GM12864 (cell line): ENCODE data around the gene SMARCD3.

Experiments
- DNase-seq: peaks from one replicate; pipeline ENCODE4 v3.0.0-alpha.2; 2011; ENCODE audit warnings: low read depth
- H3K4me3 ChIP-seq: 2 replicates; pipeline ENCODE4 v1.5.1; 2011; ENCODE audit warnings: mild to moderate bottlenecking, low read depth, low read length, control low read depth
- CTCF ChIP-seq: IDR thresholded peaks from 2 replicates; pipeline ENCODE4 v1.5.1; 2011; ENCODE audit warnings: low read depth, mild to moderate bottlenecking, moderate library complexity, low read length, control low read depth, inconsistent platforms; ENCODE audit errors: missing control alignments

The SMARCD3 gene

GRCh38 chr7:151272877-151273276, 24.4 kb upstream of the SMARCD3 start:
- no peak overlapping the region for H3K4me3 ChIP-seq
- DNase-seq, result no peak
- TF ChIP-seq CTCF, result no peak

GRCh38 chr7:151272405-151272804, 23.9 kb upstream of the SMARCD3 start:
- no peak for TF ChIP-seq CTCF
- no peak for DNase-seq
- H3K4me3 ChIP-seq, result no peak overlapping the region

- H3K4me3 ChIP-seq, result no peak overlapping the region
- no peak for TF ChIP-seq CTCF
- DNase-seq, result no peak
Measured at GRCh38 chr7:151271699-151272355, 23.3 kb upstream of the SMARCD3 start.

- DNase-seq, result no peak
- no peak for TF ChIP-seq CTCF
- H3K4me3 ChIP-seq, result no peak overlapping the region
Measured at GRCh38 chr7:151269511-151269910, 21.0 kb upstream of the SMARCD3 start.

- TF ChIP-seq CTCF, result no peak
- H3K4me3 ChIP-seq, result no peak overlapping the region
- DNase-seq, result no peak
Measured at GRCh38 chr7:151265351-151265931, 16.9 kb upstream of the SMARCD3 start.

GRCh38 chr7:151264615-151265014, 16.1 kb upstream of the SMARCD3 start:
- no peak overlapping the region for H3K4me3 ChIP-seq
- no peak for TF ChIP-seq CTCF
- DNase-seq, result no peak

GRCh38 chr7:151261529-151261928, 13.0 kb upstream of the SMARCD3 start:
- TF ChIP-seq CTCF, result no peak
- H3K4me3 ChIP-seq, result no peak overlapping the region
- DNase-seq, result no peak
